HepG2 (cell line): ENCODE measurements around the gene IQGAP2. TPM values are rescaled to one million over a fixed set of nuclear protein-coding genes. Genes with fewer than 3 reads are reported as not detected.

Source experiments
- ADNP ChIP-seq: sonication (generic); formaldehyde crosslinking; IDR thresholded peaks from 2 replicates; pipeline ENCODE4 v1.4.0; 2020; ENCODE audit warnings: missing genetic modification reagents
- ATRX ChIP-seq: sonication (generic); formaldehyde crosslinking; IDR thresholded peaks from 2 replicates; pipeline ENCODE4 v1.4.0; 2020; ENCODE audit warnings: missing genetic modification reagents, borderline replicate concordance
- CHD4 ChIP-seq: fragments of 200-600 bp; sonication (generic); IDR thresholded peaks from 2 replicates; pipeline ENCODE4 v1.7.0; 2017; ENCODE audit warnings: mild to moderate bottlenecking, low read length, borderline replicate concordance
- DNMT3B ChIP-seq: conservative IDR thresholded peaks from 2 replicates; pipeline ENCODE4 v1.6.1; 2016; ENCODE audit warnings: missing biosample characterization, control low read depth
- E2F1 ChIP-seq: sonication (generic); formaldehyde crosslinking; IDR thresholded peaks from 2 replicates; pipeline ENCODE4 v1.5.0; 2020; ENCODE audit warnings: missing genetic modification reagents
- FOXJ3 ChIP-seq: sonication (generic); formaldehyde crosslinking; IDR thresholded peaks from 2 replicates; pipeline ENCODE4 v1.4.0; 2020; ENCODE audit warnings: missing genetic modification reagents, mild to moderate bottlenecking, borderline replicate concordance
- IKZF4 ChIP-seq: sonication (generic); formaldehyde crosslinking; IDR thresholded peaks from 2 replicates; pipeline ENCODE4 v1.5.1; 2020; ENCODE audit warnings: borderline replicate concordance, mild to moderate bottlenecking, low read depth, missing genetic modification reagents; ENCODE audit errors: not compliant biosample characterization
- IRF9 ChIP-seq: sonication (generic); formaldehyde crosslinking; IDR thresholded peaks from 2 replicates; pipeline ENCODE4 v1.8.0; 2022; ENCODE audit warnings: missing genetic modification reagents, mild to moderate bottlenecking, borderline replicate concordance
- MBNL3 ChIP-seq: fragments of 250-450 bp; sonication (Bioruptor Pico); conservative IDR thresholded peaks from 2 replicates; pipeline ENCODE4 v1.8.0; 2022; ENCODE audit warnings: mild to moderate bottlenecking, inconsistent platforms
- MXD4 ChIP-seq: IDR thresholded peaks from 2 replicates; pipeline ENCODE4 v1.6.1; 2016; ENCODE audit warnings: mild to moderate bottlenecking, missing biosample characterization, missing genetic modification reagents
- MYPOP ChIP-seq: sonication (generic); formaldehyde crosslinking; IDR thresholded peaks from 2 replicates; pipeline ENCODE4 v1.8.1; 2023; ENCODE audit warnings: mild to moderate bottlenecking, moderate library complexity, missing genetic modification reagents
- NCOR1 ChIP-seq: fragments of 200-600 bp; sonication (generic); IDR thresholded peaks from 2 replicates; pipeline ENCODE4 v1.7.0; 2017; ENCODE audit warnings: antibody characterized with exemption, low read length, borderline replicate concordance
- NKX3-1 ChIP-seq: sonication (generic); formaldehyde crosslinking; IDR thresholded peaks from 2 replicates; pipeline ENCODE4 v1.5.0; 2020; ENCODE audit warnings: missing genetic modification reagents
- NR2F6 ChIP-seq, 2 experiments: IDR thresholded peaks; 2 replicates each; pipeline ENCODE4 v1.6.1; 2016; ENCODE audit warnings: antibody characterized with exemption in 1 of 2, mild to moderate bottlenecking in 1 of 2
- PREB ChIP-seq: sonication (generic); formaldehyde crosslinking; IDR thresholded peaks from 2 replicates; pipeline ENCODE4 v1.4.0; 2020; ENCODE audit warnings: missing genetic modification reagents
- SETDB1 ChIP-seq: sonication (generic); formaldehyde crosslinking; IDR thresholded peaks from 2 replicates; pipeline ENCODE4 v1.5.1; 2020; ENCODE audit warnings: missing genetic modification reagents, mild to moderate bottlenecking, borderline replicate concordance
- SNAPC2 ChIP-seq: sonication (generic); formaldehyde crosslinking; IDR thresholded peaks from 2 replicates; pipeline ENCODE4 v1.8.1; 2022; ENCODE audit warnings: mild to moderate bottlenecking, missing genetic modification reagents
- SRF ChIP-seq: IDR thresholded peaks from 2 replicates; pipeline ENCODE4 v1.6.1; 2011; ENCODE audit warnings: mild to moderate bottlenecking, low read depth, low read length, moderate library complexity
- SYNCRIP ChIP-seq: fragments of 200-400 bp; formaldehyde crosslinking; IDR thresholded peaks from 2 replicates; pipeline ENCODE4 v1.6.1; 2018; ENCODE audit warnings: mild to moderate bottlenecking, low read depth, low read length; ENCODE audit not compliant: insufficient read depth
- XBP1 ChIP-seq: sonication (generic); formaldehyde crosslinking; IDR thresholded peaks from 2 replicates; pipeline ENCODE4 v1.5.0; 2020; ENCODE audit warnings: missing genetic modification reagents
- ZC3H13 ChIP-seq: sonication (generic); formaldehyde crosslinking; IDR thresholded peaks from 2 replicates; pipeline ENCODE4 v1.8.1; 2023; ENCODE audit warnings: mild to moderate bottlenecking, missing genetic modification reagents, moderate library complexity
- ZFAT ChIP-seq: sonication (generic); formaldehyde crosslinking; conservative IDR thresholded peaks from 2 replicates; pipeline ENCODE4 v1.8.1; 2023; ENCODE audit warnings: missing genetic modification reagents, inconsistent platforms
- ZNF138 ChIP-seq: sonication (generic); formaldehyde crosslinking; IDR thresholded peaks from 2 replicates; pipeline ENCODE4 v1.5.0; 2020; ENCODE audit warnings: mild to moderate bottlenecking, low read depth, missing genetic modification reagents
- ZNF251 ChIP-seq: sonication (generic); formaldehyde crosslinking; IDR thresholded peaks from 2 replicates; pipeline ENCODE4 v1.9.0; 2021; ENCODE audit warnings: mild to moderate bottlenecking, missing genetic modification reagents
- ZNF816 ChIP-seq: sonication (generic); formaldehyde crosslinking; IDR thresholded peaks from 2 replicates; pipeline ENCODE4 v1.8.0; 2022; ENCODE audit warnings: missing genetic modification reagents, mild to moderate bottlenecking, borderline replicate concordance
- ZZZ3 ChIP-seq: sonication (generic); formaldehyde crosslinking; IDR thresholded peaks from 2 replicates; pipeline ENCODE4 v1.4.0; 2020; ENCODE audit warnings: missing genetic modification reagents, mild to moderate bottlenecking, borderline replicate concordance
- polyA plus RNA-seq, 8 experiments: library from polyadenylated mRNA; depleted of rRNA in 3 of 8; stranded (reverse) in 7 of 8; unstranded in 1 of 8; fragments of >200 nt; fragmentation: Illumina TruSeq in 4 of 8; extraction: Trizol in 4 of 8; gene quantifications; 2 replicates each; pipeline versions ENCODE4 v1.2.1 to v1.2.3, GENCODE V29; 2011 to 2016; ENCODE audit warnings: low read depth in 4 of 8, missing spikeins in 1 of 8, mixed read lengths in 1 of 8; ENCODE audit not compliant: insufficient read depth in 1 of 8
- total RNA-seq, 5 experiments: library from RNA; depleted of rRNA; stranded (reverse); fragments of >200 nt; fragmentation: Illumina TruSeq; extraction: Trizol; gene quantifications; 2 replicates each; pipeline ENCODE4 v1.2.3, GENCODE V29; 2016; ENCODE audit warnings: low read depth in 1 of 5

IQGAP2 gene
- total and polyA plus RNA-seq, 2 of the 13 experiments (the other 11 are each of a cell fraction or from before 2014, with no cell fraction given), result 35.2 to 83.3 TPM

GRCh38 chr5:76473009-76473336 lies 69.9 kb downstream of the IQGAP2 start (continued):
- TF ChIP-seq MBNL3 (CRISPR knock-in tag) (no peak), XBP1 (CRISPR knock-in tag) (no peak), PREB (no peak), CHD4 (peak; percentile 98), MYPOP (CRISPR knock-in tag) (no peak), ADNP (CRISPR knock-in tag) (peak; percentile 86), IKZF4 (no peak), ATRX (CRISPR knock-in tag) (no peak), SNAPC2 (CRISPR knock-in tag) (no peak), NCOR1 (no peak), E2F1 (0 out of 2 replicates have a peak, but pooled peaks have one; percentile 23), ZNF816 (CRISPR knock-in tag) (no peak), DNMT3B (CRISPR knock-in tag) (no peak), ZFAT (CRISPR knock-in tag) (no peak), NKX3-1 (CRISPR knock-in tag) (no peak), SRF (no peak), IRF9 (CRISPR knock-in tag) (no peak), FOXJ3 (0 out of 2 replicates have a peak, but pooled peaks have one; percentile 11), SETDB1 (CRISPR knock-in tag) (no peak), ZZZ3 (CRISPR knock-in tag) (no peak), SYNCRIP (no peak), ZC3H13 (CRISPR knock-in tag) (no peak), ZNF251 (CRISPR knock-in tag) (no peak), NR2F6 (IDR thresholded peaks at IDR 0.05) (no peak), NR2F6 (CRISPR knock-in tag; IDR thresholded peaks at IDR 0.05) (no peak), MXD4 (CRISPR knock-in tag) (no peak), ZNF138 (CRISPR knock-in tag) (no peak)
